K562 (cell line): ENCODE results near the gene UBE2O. TPM values are rescaled to one million over a fixed set of nuclear protein-coding genes. Genes with fewer than 3 reads are reported as not detected.

ENCODE experiments used
- ATAC-seq: fragments of 200-7000 bp; cut with Tn5 transposase; 3 replicates; pipeline ENCODE4 v1.9.1; 2020; ENCODE audit warnings: moderate library complexity
- BruUV-seq: library from RNA; stranded (reverse); fragments of 400-500 nt; replicated peaks from 2 replicates; lab custom pipeline; 2021; lab: Mats Ljungman, UMichigan
- CTCF ChIA-PET: fragments of 300-600 bp; formaldehyde crosslinking; extraction: SDS; loops from one replicate; lab custom pipeline; 2021; ENCODE audit warnings: low intra/inter-chr PET ratio; lab: Yijun Ruan, JAX
- POLR2A ChIA-PET: fragments of 300-600, 350-650 bp; sonication (Branson Sonifier 250); formaldehyde crosslinking; extraction: SDS; loops from one replicate; lab custom pipeline; 2021; ENCODE audit warnings: antibody characterized with exemption, inconsistent platforms; lab: Yijun Ruan, JAX
- DNase-seq, 4 experiments: peaks; one replicate each; pipeline versions ENCODE4 v3.0.0 to v3.0.0-alpha.2; 2011 to 2018; ENCODE audit warnings: low spot score in 3 of 4, mixed read lengths in 3 of 4; ENCODE audit errors: extremely low read depth in 1 of 4
- FAIRE-seq: peaks from 2 replicates; lab custom pipeline; 2011; peaks lifted over from hg19 to GRCh38; lab: Jason Lieb, UNC
- H2AFZ ChIP-seq: 2 replicates; pipeline ENCODE4 v1.6.0; 2011; ENCODE audit warnings: low read depth, low read length, control low read depth, inconsistent platforms
- H3K27ac ChIP-seq: fragments of 200-600 bp; 3 replicates; pipeline ENCODE4 v1.8.0; 2011; ENCODE audit warnings: low read depth, mild to moderate bottlenecking, control low read depth, inconsistent platforms, low read length, moderate library complexity, mixed read lengths; ENCODE audit errors: extremely low read depth
- H3K27me3 ChIP-seq, 2 experiments: fragments of 300-600 bp in 1 of 2; 2 replicates in 1 of 2; 3 replicates in 1 of 2; pipeline versions ENCODE4 v1.6.0 to v1.8.0; 2011; ENCODE audit warnings: inconsistent platforms in 2 of 2, low read length in 2 of 2, mild to moderate bottlenecking in 1 of 2, mixed read lengths in 1 of 2, moderate library complexity in 1 of 2; ENCODE audit not compliant: control insufficient read depth in 2 of 2, insufficient read depth in 2 of 2
- H3K36me3 ChIP-seq: fragments of 300-600 bp; 3 replicates; pipeline ENCODE4 v1.8.0; 2011; ENCODE audit warnings: mild to moderate bottlenecking, low read length, inconsistent platforms; ENCODE audit not compliant: control insufficient read depth, insufficient read depth
- H3K4me1 ChIP-seq, 2 experiments: fragments of 200-600 bp in 1 of 2; replicated peaks in 1 of 2; 2 replicates in 1 of 2; 3 replicates in 1 of 2; pipeline versions ENCODE4 v1.5.1 to v1.8.0; 2011; ENCODE audit warnings: inconsistent platforms in 2 of 2, low read length in 2 of 2, mild to moderate bottlenecking in 1 of 2, mixed read lengths in 1 of 2, moderate library complexity in 1 of 2; ENCODE audit not compliant: control insufficient read depth in 2 of 2, insufficient read depth in 2 of 2
- H3K4me2 ChIP-seq: 2 replicates; pipeline ENCODE4 v1.6.1; 2011; ENCODE audit warnings: low read length, control low read depth, inconsistent platforms, mixed read lengths; ENCODE audit not compliant: insufficient read depth
- H3K4me3 ChIP-seq: fragments of 200-600 bp; sonication (generic), shearing (Covaris generic); 2 replicates; pipeline ENCODE4 v1.5.1; 2016; ENCODE audit warnings: control low read depth, inconsistent platforms
- H3K79me2 ChIP-seq: fragments of 200-600 bp; 3 replicates; pipeline ENCODE4 v1.8.0; 2011; ENCODE audit warnings: low read length, inconsistent platforms; ENCODE audit not compliant: control insufficient read depth, insufficient read depth
- H3K9ac ChIP-seq, 2 experiments: 2 replicates each; pipeline versions ENCODE4 v1.6.0 to v1.6.1; 2011; ENCODE audit warnings: low read depth in 2 of 2, low read length in 2 of 2, control low read depth in 1 of 2, inconsistent platforms in 1 of 2, mild to moderate bottlenecking in 1 of 2, mixed read lengths in 1 of 2; ENCODE audit not compliant: insufficient read depth in 1 of 2
- H3K9me1 ChIP-seq: one replicate; pipeline ENCODE4 v1.6.0; 2011; ENCODE audit warnings: inconsistent platforms, mild to moderate bottlenecking, low read length, moderate library complexity; ENCODE audit not compliant: control insufficient read depth, insufficient read depth
- H3K9me3 ChIP-seq: replicated peaks from 2 replicates; pipeline ENCODE4 v1.5.1; 2011; ENCODE audit warnings: low read depth, low read length, inconsistent platforms; ENCODE audit not compliant: control insufficient read depth, insufficient read depth
- H4K20me1 ChIP-seq: replicated peaks from 2 replicates; pipeline ENCODE4 v1.6.1; 2011; ENCODE audit warnings: low read length, inconsistent platforms, mixed read lengths; ENCODE audit not compliant: control insufficient read depth, insufficient read depth
- EGR1 ChIP-seq: fragments of 450-650 bp; conservative IDR thresholded peaks from 2 replicates; pipeline ENCODE4 v1.6.1; 2017; ENCODE audit warnings: mild to moderate bottlenecking
- HMGN3 ChIP-seq: IDR thresholded peaks from 2 replicates; pipeline ENCODE4 v1.6.1; 2011; ENCODE audit warnings: borderline replicate concordance, low read depth, mild to moderate bottlenecking, mixed read lengths, low read length; ENCODE audit not compliant: insufficient read length; ENCODE audit errors: extremely low read depth
- TRIM28 ChIP-seq: fragments of 450-650 bp; IDR thresholded peaks from 2 replicates; pipeline ENCODE4 v1.6.1; 2017
- TSC22D4 ChIP-seq: fragments of 450-650 bp; IDR thresholded peaks from 2 replicates; pipeline ENCODE4 v1.6.1; 2016; ENCODE audit warnings: missing genetic modification characterization, missing biosample characterization, control low read depth
- ZC3H11A ChIP-seq: IDR thresholded peaks from 2 replicates; pipeline ENCODE4 v1.6.1; 2012; ENCODE audit warnings: low read depth, low read length, improper control_type of control experiment
- WGBS: fragments of 100-300 bp; shearing (Covaris generic); methylation state at CpG from one replicate; pipeline ENCODE4 v1.1.6; 2016; ENCODE audit warnings: low coverage, mixed read lengths; ENCODE audit not compliant: insufficient coverage; ENCODE audit errors: missing lambda C conversion rate; 5-methylcytosine and 5-hydroxymethylcytosine counted together
- in situ Hi-C: fragments of 300-500 bp; cut with MboI; formaldehyde crosslinking; loops from 4 replicates; pipeline ENCODE4 v1.15.0; 2018; ENCODE audit warnings: inconsistent platforms, mixed read lengths
- intact Hi-C: fragments of 100-400 bp; cut with micrococcal nuclease; formaldehyde crosslinking; loops from 2 replicates; pipeline ENCODE4 v1.14.2; 2022
- polyA plus RNA-seq, 8 experiments: library from polyadenylated mRNA; depleted of rRNA in 4 of 8; stranded (reverse) in 5 of 8; unstranded in 3 of 8; fragments of >200 nt; fragmentation: Nextera tagmentation in 2 of 8; fragmentation: Illumina TruSeq in 1 of 8; extraction: Ambion mirVana in 2 of 8; extraction: Trizol in 1 of 8; gene quantifications; 2 replicates each; pipeline versions ENCODE4 v1.2.1 to v1.2.3, GENCODE V29; 2011 to 2014; ENCODE audit warnings: inconsistent platforms in 1 of 8, missing spikeins in 1 of 8
- total RNA-seq, 7 experiments: library from RNA; depleted of rRNA in 6 of 7; stranded (reverse); fragments of >200 nt in 6 of 7; fragmentation: Illumina TruSeq in 2 of 7; extraction: Trizol in 2 of 7; gene quantifications; 2 replicates each; pipeline versions ENCODE4 v1.2.1 to v1.2.3, GENCODE V29; 2011 to 2021; ENCODE audit warnings: low replicate concordance in 1 of 7
- TF ChIP-seq, protein P1 (sequence below): fragments of 250-450 bp; sonication (Bioruptor Pico); IDR thresholded peaks from 2 replicates; pipeline ENCODE4 v1.9.0; 2021; ENCODE audit warnings: mild to moderate bottlenecking, inconsistent platforms
- TF ChIP-seq, protein P2 (sequence below): fragments of 250-450 bp; sonication (Bioruptor Pico); IDR thresholded peaks from 2 replicates; pipeline ENCODE4 v1.8.0; 2021; ENCODE audit warnings: borderline replicate concordance, mild to moderate bottlenecking, moderate library complexity; ENCODE audit not compliant: poor library complexity, severe bottlenecking

UBE2O gene
- total and polyA plus RNA-seq, 9 of the 15 experiments (the other 6 are each of a cell fraction or from before 2014, with no cell fraction given) = 1.6 to 39.7 (median 13.3) TPM

DNA sequence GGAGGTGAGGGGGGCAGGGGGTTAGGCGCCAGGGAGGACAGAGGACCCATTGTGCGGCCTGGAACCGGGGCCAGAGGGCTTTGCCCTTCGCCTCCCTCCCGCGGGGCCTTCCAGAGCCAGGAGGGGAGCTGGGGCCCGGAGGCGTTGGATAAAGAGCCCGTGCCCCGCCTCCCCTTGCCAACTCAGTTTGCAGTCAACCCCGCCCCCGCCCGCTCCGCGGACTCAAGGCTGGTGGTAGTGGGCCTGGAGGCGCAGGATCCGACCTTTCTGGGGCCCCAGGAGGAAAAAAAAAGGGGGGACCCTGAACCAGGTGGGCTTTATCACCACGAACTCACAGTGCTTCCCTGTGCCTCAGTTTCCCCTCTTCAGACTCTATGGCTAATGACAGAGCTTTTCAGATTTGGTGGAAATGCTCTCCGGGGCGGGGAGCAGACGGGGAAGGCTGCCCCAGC is 70.6 kb downstream of the UBE2O start:
- peak in 2 of 4 experiments; percentile 43 for DNase-seq
- peak overlapping the region; percentile 94; the same call in 1 of the 2 replicates for H2AFZ ChIP-seq
- TF ChIP-seq TSC22D4 (tag) (no peak), EGR1 (0 out of 2 replicates have a peak, but pooled peaks have one; percentile 6), TRIM28 (no peak), ZC3H11A (no peak), HMGN3 (no peak)
- TF ChIP-seq, protein P1, sequence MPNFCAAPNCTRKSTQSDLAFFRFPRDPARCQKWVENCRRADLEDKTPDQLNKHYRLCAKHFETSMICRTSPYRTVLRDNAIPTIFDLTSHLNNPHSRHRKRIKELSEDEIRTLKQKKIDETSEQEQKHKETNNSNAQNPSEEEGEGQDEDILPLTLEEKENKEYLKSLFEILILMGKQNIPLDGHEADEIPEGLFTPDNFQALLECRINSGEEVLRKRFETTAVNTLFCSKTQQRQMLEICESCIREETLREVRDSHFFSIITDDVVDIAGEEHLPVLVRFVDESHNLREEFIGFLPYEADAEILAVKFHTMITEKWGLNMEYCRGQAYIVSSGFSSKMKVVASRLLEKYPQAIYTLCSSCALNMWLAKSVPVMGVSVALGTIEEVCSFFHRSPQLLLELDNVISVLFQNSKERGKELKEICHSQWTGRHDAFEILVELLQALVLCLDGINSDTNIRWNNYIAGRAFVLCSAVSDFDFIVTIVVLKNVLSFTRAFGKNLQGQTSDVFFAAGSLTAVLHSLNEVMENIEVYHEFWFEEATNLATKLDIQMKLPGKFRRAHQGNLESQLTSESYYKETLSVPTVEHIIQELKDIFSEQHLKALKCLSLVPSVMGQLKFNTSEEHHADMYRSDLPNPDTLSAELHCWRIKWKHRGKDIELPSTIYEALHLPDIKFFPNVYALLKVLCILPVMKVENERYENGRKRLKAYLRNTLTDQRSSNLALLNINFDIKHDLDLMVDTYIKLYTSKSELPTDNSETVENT (CRISPR knock-in tag) = no peak
- TF ChIP-seq, protein P2, sequence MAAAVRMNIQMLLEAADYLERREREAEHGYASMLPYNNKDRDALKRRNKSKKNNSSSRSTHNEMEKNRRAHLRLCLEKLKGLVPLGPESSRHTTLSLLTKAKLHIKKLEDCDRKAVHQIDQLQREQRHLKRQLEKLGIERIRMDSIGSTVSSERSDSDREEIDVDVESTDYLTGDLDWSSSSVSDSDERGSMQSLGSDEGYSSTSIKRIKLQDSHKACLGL (CRISPR knock-in tag) = no peak
- TF ChIP-seq, all 486 proteins: peak for 1
- Histone ChIP-seq H3K4me3 (peak overlapping the region; percentile 74), H3K9me3 (no peaks in the 10 kb centered on the region), H3K9ac (peak overlapping the region; percentile 84 to 96), H3K79me2 (peaks cover 36% of the 10 kb centered on the region), H3K27me3 (no peaks in the 10 kb centered on the region), H3K4me1 (peaks cover 14 to 64% of the 10 kb centered on the region in 2 experiments), H3K9me1 (no peaks in the 10 kb centered on the region), H3K36me3 (peaks cover 12% of the 10 kb centered on the region; the same call in 2 of the 3 replicates), H4K20me1 (no peaks in the 10 kb centered on the region), H3K27ac (peak overlapping the region; percentile 93; the same call in 1 of the 3 replicates), H3K4me2 (peak overlapping the region; percentile 88)
- in situ Hi-C loops = no loop called here
- WGBS = 25% methylated on average over 4 of the region's 21 CpGs
- no peak for ATAC-seq
- BruUV-seq = no TSS peak
- intact Hi-C loops = no loop called here
- FAIRE-seq = no peak
- ChIA-PET CTCF (no interaction called here), POLR2A (interaction anchor here (0.6 kb wide), 4 partner anchors 126 to 1121 kb away, joined by 3 to 4 read pairs (median 3); partner anchors contain the start of gene GGA3)
